Duodenal mucosa (tissue), 2 donors: ENCODE data around the gene ADA.

ENCODE experiments used
- H3K27ac ChIP-seq: one replicate; pipeline ENCODE4 v1.7.0; 2013; ENCODE audit warnings: low read depth, low read length
- H3K27me3 ChIP-seq, 2 donors: one replicate each; pipeline ENCODE4 v1.7.0; 2013; ENCODE audit warnings: low read length in 2 of 2, control low read depth in 1 of 2; ENCODE audit not compliant: insufficient read depth in 2 of 2, control insufficient read depth in 1 of 2
- H3K36me3 ChIP-seq, 2 donors: one replicate each; pipeline ENCODE4 v1.7.0; 2013; ENCODE audit warnings: low read length in 2 of 2, control low read depth in 1 of 2; ENCODE audit not compliant: insufficient read depth in 2 of 2, control insufficient read depth in 1 of 2
- H3K4me1 ChIP-seq, 2 donors: one replicate each; pipeline ENCODE4 v1.7.0; 2013; ENCODE audit warnings: low read length in 2 of 2, control low read depth in 1 of 2; ENCODE audit not compliant: insufficient read depth in 2 of 2, control insufficient read depth in 1 of 2
- H3K4me3 ChIP-seq, 2 donors: one replicate each; pipeline ENCODE4 v1.7.0; 2013; ENCODE audit warnings: low read length in 2 of 2, low read depth in 1 of 2
- H3K9ac ChIP-seq, 2 donors: one replicate each; pipeline ENCODE4 v1.7.0; 2013; ENCODE audit warnings: low read length in 2 of 2, low read depth in 1 of 2
- H3K9me3 ChIP-seq, 2 donors: one replicate each; pipeline ENCODE4 v1.7.0; 2013; ENCODE audit warnings: low read length in 2 of 2, control low read depth in 1 of 2; ENCODE audit not compliant: control insufficient read depth in 1 of 2

ADA gene

DNA sequence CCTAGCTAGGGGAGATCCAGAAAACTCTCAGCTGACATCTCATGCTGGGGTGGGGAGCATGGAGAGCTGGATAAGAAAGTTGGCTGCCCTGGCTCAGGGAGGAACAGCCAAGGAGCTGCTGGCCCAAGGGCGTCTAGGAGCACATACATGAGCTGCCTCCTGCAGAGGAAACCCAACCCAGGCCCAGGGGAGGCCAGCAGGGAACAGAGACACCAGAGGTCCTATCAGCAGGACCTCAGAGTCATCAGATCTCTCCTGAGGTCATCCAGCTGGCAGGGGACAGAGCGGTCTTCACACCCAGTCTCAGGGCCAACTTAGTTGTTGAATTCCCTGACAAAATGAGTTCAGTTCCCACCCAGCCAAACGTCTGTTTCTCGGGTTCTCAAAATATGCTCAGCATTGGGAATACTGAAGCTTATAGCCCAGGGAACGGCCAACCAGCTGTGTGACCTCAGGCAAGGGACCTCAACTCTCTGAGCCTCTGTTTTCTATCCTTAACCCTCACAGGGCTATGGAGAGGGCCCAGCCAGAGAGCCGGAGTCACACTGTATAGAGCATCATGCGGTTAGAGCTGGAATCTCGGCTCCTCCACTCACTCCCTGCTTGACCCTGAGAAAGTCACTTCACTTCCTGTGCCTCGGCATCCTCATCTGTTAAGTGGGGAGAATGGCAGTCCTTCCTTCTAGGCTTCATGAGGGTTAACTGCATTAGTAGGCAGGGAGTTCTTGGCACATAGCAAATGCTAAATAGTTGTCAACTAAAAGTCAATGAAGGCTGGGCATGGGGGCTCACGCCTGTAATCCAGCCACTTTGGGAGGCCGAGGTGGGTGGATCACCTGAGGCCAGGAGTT is 13.8 kb downstream of the ADA start:
- Histone ChIP-seq H3K27me3 (no peaks in the 10 kb centered on the region), H3K4me1 (peaks cover 44 to 52% of the 10 kb centered on the region in 2 donors), H3K9me3 (no peaks in the 10 kb centered on the region), H3K36me3 (peaks cover 7 to 33% of the 10 kb centered on the region in 2 donors), H3K9ac (no peak overlapping the region), H3K4me3 (no peak overlapping the region), H3K27ac (no peak overlapping the region)

- no peak overlapping the region for H3K4me3 ChIP-seq
- H3K27me3 ChIP-seq: no peaks in the 10 kb centered on the region
- no peaks in the 10 kb centered on the region for H3K9me3 ChIP-seq
- H3K27ac ChIP-seq: no peak overlapping the region
- peaks cover 7 to 33% of the 10 kb centered on the region in 2 donors for H3K36me3 ChIP-seq
- H3K4me1 ChIP-seq: peaks cover 37 to 45% of the 10 kb centered on the region in 2 donors
- no peak overlapping the region for H3K9ac ChIP-seq
Measured at GRCh38 chr20:44637042-44637441, 14.5 kb downstream of the ADA start.

DNA sequence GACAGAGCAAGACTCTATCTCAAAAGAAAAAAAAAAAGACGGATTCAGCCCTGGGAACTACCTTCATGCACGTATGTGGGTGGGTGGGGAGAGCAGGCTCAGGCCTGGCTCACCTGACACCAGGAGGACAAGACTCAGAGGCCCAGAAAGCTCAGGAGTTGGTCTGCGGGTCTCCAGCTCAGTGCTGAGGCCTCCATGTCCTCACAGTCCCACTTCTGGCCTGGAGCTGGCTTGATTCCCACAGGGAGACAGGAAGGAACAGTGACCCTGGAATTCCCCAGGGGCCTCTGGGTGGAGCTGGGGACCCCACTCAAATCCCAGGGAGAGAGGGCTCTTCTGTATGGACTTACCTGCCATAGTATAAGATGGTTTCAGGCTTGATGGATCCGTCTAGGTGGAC is 15.6 kb downstream of the ADA start:
- peaks cover 33 to 35% of the 10 kb centered on the region in 2 donors for H3K4me1 ChIP-seq

GRCh38 chr20:44633872-44634600 is 17.5 kb downstream of the ADA start:
- H3K36me3 ChIP-seq: peaks cover 25 to 38% of the 10 kb centered on the region in 2 donors
- H3K27ac ChIP-seq: no peak overlapping the region
- peak overlapping the region in 1 of 2 donors; percentile 18 for H3K9ac ChIP-seq
- H3K4me3 ChIP-seq: no peak overlapping the region
- H3K27me3 ChIP-seq: no peaks in the 10 kb centered on the region
- peaks cover 30% of the 10 kb centered on the region in 2 donors for H3K4me1 ChIP-seq
- H3K9me3 ChIP-seq: no peaks in the 10 kb centered on the region

More for the DNA sequence above, 15.6 kb downstream of the ADA start:
- Histone ChIP-seq H3K27ac (no peak overlapping the region), H3K9me3 (no peaks in the 10 kb centered on the region), H3K27me3 (no peaks in the 10 kb centered on the region), H3K9ac (no peak overlapping the region), H3K36me3 (peaks cover 17 to 41% of the 10 kb centered on the region in 2 donors), H3K4me3 (no peak overlapping the region)

DNA sequence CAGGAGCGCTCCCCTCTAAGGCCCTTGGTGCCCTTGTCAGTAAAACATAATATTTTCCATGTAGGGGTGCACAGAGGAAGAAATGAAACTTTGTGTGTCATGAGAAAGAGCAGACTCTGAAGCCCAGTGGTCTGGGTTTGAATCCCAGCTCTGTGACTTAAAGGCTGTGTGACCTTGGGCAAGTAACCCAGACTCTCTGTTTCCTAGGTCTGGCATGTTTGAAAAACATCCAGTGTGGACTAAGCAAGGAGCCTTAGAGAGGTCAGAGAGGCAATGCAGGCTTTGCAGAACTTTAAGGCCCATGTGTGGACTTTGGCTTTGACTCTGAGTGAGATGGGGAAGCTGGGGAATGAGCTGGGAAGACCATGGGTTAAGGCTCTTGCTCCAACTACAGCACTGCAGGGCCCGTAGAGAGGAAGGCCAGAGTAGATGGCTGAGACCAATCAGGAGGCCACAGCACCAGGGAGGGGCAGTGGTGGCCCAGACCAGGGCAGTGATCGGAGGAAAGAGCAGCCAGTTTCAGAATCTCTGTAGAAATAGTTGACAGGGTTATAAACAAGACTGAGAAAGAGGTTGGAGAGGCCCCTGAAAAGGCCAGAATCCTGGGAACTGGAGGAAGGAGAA is 18.2 kb downstream of the ADA start:
- Histone ChIP-seq H3K9me3 (no peaks in the 10 kb centered on the region), H3K36me3 (peaks cover 30 to 43% of the 10 kb centered on the region in 2 donors), H3K4me3 (no peak overlapping the region), H3K4me1 (peaks cover 30% of the 10 kb centered on the region in 2 donors), H3K27me3 (no peaks in the 10 kb centered on the region), H3K9ac (peak overlapping the region in 1 of 2 donors; percentile 18), H3K27ac (no peak overlapping the region)

- peaks cover 23 to 28% of the 10 kb centered on the region in 2 donors for H3K4me1 ChIP-seq
- no peaks in the 10 kb centered on the region for H3K27me3 ChIP-seq
- peaks cover 34 to 45% of the 10 kb centered on the region in 2 donors for H3K36me3 ChIP-seq
- H3K9ac ChIP-seq: no peak overlapping the region
- no peak overlapping the region for H3K4me3 ChIP-seq
- H3K27ac ChIP-seq: no peak overlapping the region
- no peaks in the 10 kb centered on the region for H3K9me3 ChIP-seq
Measured at GRCh38 chr20:44632103-44632752, 19.3 kb downstream of the ADA start.

DNA sequence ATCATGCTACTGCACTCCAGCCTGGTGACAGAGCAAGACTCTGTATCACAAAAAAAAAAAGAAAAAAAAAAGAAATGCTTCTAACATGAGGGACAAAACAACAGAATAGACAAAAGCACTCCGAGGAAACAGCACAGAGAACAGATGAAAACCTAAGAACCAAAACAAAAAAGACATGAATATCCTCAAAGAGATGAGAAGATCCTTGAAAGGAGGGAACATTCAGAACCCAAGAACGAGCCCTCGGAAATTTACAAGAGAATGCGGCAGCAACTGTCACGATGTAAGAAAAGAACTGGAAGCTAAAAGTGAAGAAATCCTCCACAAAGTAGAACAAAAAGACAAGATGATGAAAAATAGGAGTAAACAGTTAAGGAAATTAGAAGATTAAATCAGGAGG is 21.2 kb downstream of the ADA start:
- H3K9me3 ChIP-seq: no peaks in the 10 kb centered on the region
- H3K4me3 ChIP-seq: no peak overlapping the region
- H3K27ac ChIP-seq: no peak overlapping the region
- peaks cover 46 to 54% of the 10 kb centered on the region in 2 donors for H3K36me3 ChIP-seq
- no peaks in the 10 kb centered on the region for H3K27me3 ChIP-seq
- H3K9ac ChIP-seq: no peak overlapping the region
- peaks cover 18 to 20% of the 10 kb centered on the region in 2 donors for H3K4me1 ChIP-seq

DNA sequence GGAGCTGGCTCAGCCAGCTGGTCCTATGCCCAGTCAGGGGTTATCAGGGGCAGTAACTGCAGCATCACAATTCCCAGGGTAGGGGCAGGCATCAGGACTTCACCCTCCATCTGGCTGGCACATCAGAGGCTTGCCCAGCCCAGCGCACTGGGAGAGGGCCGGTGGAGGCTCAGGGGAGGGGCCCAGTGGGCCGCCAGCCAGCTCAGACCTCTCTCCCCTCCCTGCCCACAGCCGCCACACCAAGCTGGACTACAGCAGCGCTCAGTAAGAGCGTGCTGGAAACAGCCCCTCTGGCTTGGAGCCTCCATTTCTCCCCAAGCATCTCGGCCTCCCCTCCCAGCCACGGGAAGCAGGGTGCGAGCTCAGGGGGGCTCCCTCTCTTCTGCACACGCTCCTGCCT is 22.0 kb downstream of the ADA start:
- Histone ChIP-seq H3K9ac (no peak overlapping the region), H3K27me3 (no peaks in the 10 kb centered on the region)

GRCh38 chr20:44629017-44629385 is 22.5 kb downstream of the ADA start:
- H3K36me3 ChIP-seq: peaks cover 50 to 55% of the 10 kb centered on the region in 2 donors
- H3K27me3 ChIP-seq: no peaks in the 10 kb centered on the region
- peaks cover 6 to 11% of the 10 kb centered on the region in 2 donors for H3K4me1 ChIP-seq
- H3K4me3 ChIP-seq: no peak overlapping the region
- H3K27ac ChIP-seq: no peak overlapping the region
- no peaks in the 10 kb centered on the region for H3K9me3 ChIP-seq
- no peak overlapping the region for H3K9ac ChIP-seq

More for the DNA sequence above, 22.0 kb downstream of the ADA start:
- Histone ChIP-seq H3K36me3 (peaks cover 48 to 51% of the 10 kb centered on the region in 2 donors), H3K4me1 (peaks cover 10 to 12% of the 10 kb centered on the region in 2 donors), H3K27ac (no peak overlapping the region), H3K4me3 (no peak overlapping the region), H3K9me3 (no peaks in the 10 kb centered on the region)
